KOPT-K1 (cell line): ENCODE data around the gene NXPE2.
"Not testable (repeated sequence)": the region's sequence is repeated elsewhere in the genome, so short reads cannot be mapped to it uniquely, and the experiment has no call there.

ENCODE experiments used
- H3K27ac ChIP-seq: fragments of 200-600 bp; sonication (generic); 2 replicates; pipeline ENCODE4 v1.5.1; 2016; ENCODE audit warnings: antibody characterized with exemption, mild to moderate bottlenecking, low read depth, low read length; ENCODE audit not compliant: poor library complexity, severe bottlenecking
- H3K36me3 ChIP-seq: fragments of 200-600 bp; sonication (generic); 2 replicates; pipeline ENCODE4 v1.5.1; 2017; ENCODE audit warnings: antibody characterized with exemption, mild to moderate bottlenecking, low read length, moderate library complexity; ENCODE audit not compliant: insufficient read depth
- H3K9me3 ChIP-seq: fragments of 200-600 bp; sonication (generic); 2 replicates; pipeline ENCODE4 v1.5.1; 2017; ENCODE audit warnings: antibody characterized with exemption, low read length, mild to moderate bottlenecking; ENCODE audit not compliant: insufficient read depth, poor library complexity, severe bottlenecking

NXPE2 gene

DNA sequence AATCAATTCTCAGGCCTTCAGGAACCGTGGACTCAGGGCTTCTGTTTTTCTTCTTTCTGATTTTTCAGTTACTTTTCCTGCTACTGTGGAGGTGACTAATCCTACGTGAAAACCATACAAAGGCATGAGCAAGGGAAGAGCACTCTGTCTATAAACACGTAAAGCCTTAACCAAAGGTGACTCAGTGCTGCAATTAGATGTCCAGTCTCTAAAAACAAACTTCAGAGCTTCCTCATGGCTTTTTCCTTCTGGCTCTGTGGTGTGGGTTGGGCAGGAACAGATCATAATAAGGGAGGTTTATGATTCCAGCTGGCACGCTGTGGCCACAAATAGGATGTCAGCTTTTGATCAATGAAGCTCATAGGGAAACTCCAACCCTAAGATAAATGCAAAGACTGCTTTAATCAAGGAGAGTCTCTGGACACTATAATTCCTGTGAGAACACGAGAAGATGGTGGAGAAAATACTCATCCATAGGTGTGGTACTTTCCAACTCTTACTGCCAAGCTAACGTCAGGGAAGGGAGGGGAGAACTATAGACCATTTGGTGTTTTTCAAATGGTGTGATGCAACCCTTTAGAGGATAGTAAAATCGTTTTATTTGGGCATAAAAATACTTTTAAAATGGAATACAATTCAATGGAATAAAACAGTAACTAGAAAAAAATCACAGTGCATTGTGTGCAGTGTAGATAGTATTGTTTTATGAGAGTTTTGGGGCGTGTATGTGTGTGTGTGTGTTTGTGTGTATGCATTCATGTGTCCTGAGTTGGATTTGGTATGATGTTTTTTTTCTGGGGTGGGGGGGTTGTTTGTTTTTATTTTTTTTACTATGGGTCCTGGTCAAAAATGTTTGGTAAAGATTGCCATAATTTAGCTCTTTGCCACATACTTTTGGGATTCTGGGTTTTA, at the start of gene NXPE2:
Gene NXPE2 (plus strand): TSS at position 403 of the 912 bp plus-strand sequence. CDS start 49 bp downstream, at position 452.
- H3K9me3 ChIP-seq: peaks cover 11% of the 10 kb centered on the region
- no peak within 1 kb of the TSS for H3K27ac ChIP-seq
- no peaks in the 10 kb centered on the region for H3K36me3 ChIP-seq

DNA sequence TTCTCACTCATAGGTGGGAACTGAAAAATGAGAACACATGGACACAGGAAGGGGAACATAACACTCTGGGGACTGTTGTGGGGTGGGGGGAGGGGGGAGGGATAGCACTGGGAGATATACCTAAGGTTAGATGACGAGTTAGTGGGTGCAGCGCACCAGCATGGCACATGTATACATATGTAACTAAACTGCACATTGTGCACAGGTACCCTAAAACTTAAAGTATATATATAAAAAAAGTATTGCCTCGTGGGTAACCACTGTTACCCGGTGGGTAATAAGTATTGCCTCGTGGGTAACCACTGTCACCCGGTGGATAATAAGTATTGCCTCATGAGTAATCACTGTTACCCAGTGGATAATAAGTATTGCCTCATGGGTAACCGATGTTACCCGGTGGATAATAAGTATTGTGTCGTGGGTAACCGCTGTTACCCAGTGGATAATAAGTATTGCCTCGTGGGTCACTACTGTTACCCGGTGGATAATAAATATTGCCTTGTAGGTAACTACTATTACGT, 46.8 kb upstream of the NXPE2 start:
- H3K36me3 ChIP-seq, H3K9me3 ChIP-seq, H3K27ac ChIP-seq: not testable (repeated sequence)

DNA sequence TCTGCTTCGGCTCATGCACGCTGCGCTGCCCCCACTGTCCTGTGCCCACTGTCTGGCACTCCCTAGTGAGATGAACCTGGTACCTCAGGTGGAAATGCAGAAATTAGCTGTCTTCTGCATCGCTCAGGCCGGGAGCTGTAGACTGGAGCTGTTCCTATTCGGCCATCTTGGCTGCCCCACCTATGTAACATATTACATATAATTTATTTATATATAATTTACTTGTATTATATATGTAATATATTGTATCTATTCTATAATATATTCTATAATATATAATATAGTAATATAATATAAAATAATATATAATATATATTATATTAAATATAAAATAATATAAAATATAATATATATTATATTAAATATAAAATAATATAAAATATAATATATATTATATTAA, 38.9 kb upstream of the NXPE2 start:
- not testable (repeated sequence) for H3K9me3 ChIP-seq

GRCh38 chr11:114650661-114651060, 27.7 kb upstream of the NXPE2 start:
- Histone ChIP-seq H3K27ac (no peak overlapping the region), H3K36me3 (no peaks in the 10 kb centered on the region)

More for the DNA sequence above, 38.9 kb upstream of the NXPE2 start:
- H3K36me3 ChIP-seq, H3K27ac ChIP-seq: not testable (repeated sequence)

DNA sequence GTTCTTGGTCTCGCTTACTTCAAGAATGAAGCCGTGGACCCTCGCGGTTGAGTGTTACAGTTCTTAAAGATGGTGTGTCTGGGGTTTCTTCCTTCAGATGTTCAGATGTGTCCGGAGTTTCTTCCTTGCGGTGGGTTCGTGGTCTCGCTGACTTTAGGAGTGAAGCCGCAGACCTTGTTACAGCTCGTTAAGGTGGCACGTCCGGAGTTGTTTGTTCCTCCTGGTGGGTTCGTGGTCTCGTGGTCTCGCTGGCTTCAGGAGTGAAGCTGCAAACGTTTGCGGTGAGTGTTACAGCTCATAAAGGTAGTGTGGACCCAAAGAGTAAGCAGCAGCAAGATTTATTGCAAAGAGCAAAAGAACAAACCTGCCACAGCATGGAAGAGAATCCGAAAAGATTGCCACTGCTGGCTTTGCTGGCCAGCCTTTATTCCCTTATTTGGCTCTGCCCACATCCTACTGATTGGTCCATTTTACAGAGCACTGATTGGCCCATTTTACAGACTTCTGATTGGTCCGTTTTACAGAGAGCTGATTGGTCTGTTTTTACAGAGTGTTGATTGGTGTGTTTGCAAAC, 27.1 kb upstream of the NXPE2 start:
- Histone ChIP-seq H3K9me3 (no peaks in the 10 kb centered on the region), H3K36me3 (no peaks in the 10 kb centered on the region), H3K27ac (no peak overlapping the region)

More at GRCh38 chr11:114650661-114651060, 27.7 kb upstream of the NXPE2 start:
- no peaks in the 10 kb centered on the region for H3K9me3 ChIP-seq

DNA sequence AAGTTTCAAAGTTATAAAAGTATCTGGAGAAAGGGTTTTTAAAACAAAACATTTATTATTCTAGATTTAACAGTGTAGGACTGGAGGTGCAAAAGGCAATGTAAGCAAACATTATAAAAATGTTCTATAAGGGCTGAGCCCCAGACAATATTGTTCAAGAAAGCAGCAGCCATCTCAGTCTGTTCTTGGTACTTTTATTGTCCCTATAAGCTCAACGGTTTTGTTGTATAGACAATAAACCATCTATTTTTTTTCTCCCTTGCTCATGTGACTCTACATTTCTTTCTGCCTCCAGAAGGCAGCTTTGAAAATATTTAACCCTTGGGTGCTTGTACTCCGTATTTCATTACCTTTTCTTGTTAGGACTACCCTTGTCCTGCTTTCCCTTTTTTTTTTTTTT, 25.2 kb upstream of the NXPE2 start:
- Histone ChIP-seq H3K27ac (no peak overlapping the region), H3K9me3 (no peaks in the 10 kb centered on the region), H3K36me3 (no peaks in the 10 kb centered on the region)

- Histone ChIP-seq H3K27ac (no peak overlapping the region), H3K36me3 (no peaks in the 10 kb centered on the region), H3K9me3 (no peaks in the 10 kb centered on the region)
Measured at GRCh38 chr11:114664641-114665040, 13.7 kb upstream of the NXPE2 start.

DNA sequence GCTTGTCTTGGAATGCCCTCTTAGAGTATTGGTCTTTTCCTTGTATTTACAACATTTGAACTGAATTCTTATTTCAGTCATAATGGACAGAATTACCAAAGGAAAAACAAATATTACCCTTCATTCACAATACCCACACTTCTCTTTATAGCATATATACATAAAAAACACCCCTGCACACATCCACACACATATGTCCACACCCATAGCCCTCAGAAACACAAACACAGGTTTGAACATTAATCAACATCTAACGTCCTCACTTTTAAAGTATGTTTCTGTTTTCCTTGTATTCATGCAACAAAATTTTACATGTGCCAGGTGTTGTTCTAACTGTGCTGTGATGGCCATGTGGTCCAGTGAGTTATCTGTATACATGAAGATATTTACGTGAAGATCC, 11.6 kb upstream of the NXPE2 start:
- H3K27ac ChIP-seq: no peak overlapping the region
- H3K36me3 ChIP-seq: no peaks in the 10 kb centered on the region
- H3K9me3 ChIP-seq: no peaks in the 10 kb centered on the region

DNA sequence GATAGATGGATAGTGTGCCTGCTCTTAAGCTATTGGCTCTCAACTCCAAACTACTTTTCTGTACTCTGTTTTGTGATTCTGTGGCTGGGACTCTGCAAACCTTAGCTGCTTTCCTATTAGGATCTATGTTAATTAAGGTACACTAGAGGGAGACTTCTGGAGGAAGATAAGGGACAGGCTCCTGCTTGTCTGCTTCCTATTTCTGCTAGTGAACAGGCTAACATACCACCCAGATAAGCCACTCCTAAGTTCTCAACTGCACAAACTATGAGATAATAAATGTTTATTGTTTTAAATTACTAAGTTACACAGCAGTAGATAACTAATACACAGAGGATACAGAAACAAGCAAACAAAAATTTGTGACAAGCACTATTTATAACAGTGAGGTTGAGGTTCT, 10.2 kb upstream of the NXPE2 start:
- Histone ChIP-seq H3K9me3 (no peaks in the 10 kb centered on the region), H3K36me3 (no peaks in the 10 kb centered on the region), H3K27ac (no peak overlapping the region)

- Histone ChIP-seq H3K9me3 (no peaks in the 10 kb centered on the region), H3K36me3 (no peaks in the 10 kb centered on the region), H3K27ac (no peak overlapping the region)
Measured at GRCh38 chr11:114673661-114674060, 4.7 kb upstream of the NXPE2 start.

DNA sequence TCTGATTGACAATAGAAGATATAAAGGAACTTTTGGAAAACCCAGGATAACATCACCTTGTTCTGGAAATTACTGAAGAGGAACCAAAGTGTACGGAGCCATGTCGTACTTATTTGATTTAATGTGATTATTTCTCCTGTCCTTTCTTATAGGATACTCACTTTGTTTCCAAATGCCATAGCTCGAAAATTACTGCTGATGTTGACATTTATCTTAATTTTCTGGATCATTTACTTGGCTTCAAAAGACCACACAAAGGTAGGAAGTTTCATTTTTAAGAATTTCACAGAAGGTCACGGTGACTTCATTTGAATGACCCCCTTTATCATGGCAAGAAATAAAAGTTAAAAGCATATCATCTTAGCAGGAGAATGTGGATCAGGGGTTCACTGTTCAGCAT, 1.2 kb downstream of the NXPE2 start:
- Histone ChIP-seq H3K9me3 (peaks cover 15% of the 10 kb centered on the region), H3K27ac (no peak overlapping the region), H3K36me3 (no peaks in the 10 kb centered on the region)

DNA sequence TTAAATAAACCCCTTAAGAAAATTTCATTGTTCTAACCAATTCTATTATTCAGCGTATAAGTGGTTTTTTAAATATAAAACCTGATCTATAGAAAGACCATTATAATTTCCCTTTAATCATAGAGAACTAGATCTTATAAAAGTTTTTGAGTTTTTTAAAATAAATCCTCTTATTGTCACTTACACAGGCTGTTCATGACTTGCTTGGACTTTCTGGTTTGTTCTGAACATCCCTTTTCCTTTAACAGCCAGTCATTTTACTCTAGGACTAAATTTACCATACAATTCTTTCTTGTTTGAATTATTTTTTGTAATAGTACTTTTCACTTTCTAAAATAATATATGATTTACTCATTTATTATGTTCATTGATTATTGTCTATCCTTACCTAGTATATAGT, 4.7 kb downstream of the NXPE2 start:
- H3K27ac ChIP-seq: no peak overlapping the region
- peaks cover 15% of the 10 kb centered on the region for H3K9me3 ChIP-seq
- no peaks in the 10 kb centered on the region for H3K36me3 ChIP-seq

GRCh38 chr11:114684636-114685035, 6.3 kb downstream of the NXPE2 start:
- Histone ChIP-seq H3K27ac (no peak overlapping the region), H3K36me3 (no peaks in the 10 kb centered on the region), H3K9me3 (peaks cover 15% of the 10 kb centered on the region)

DNA sequence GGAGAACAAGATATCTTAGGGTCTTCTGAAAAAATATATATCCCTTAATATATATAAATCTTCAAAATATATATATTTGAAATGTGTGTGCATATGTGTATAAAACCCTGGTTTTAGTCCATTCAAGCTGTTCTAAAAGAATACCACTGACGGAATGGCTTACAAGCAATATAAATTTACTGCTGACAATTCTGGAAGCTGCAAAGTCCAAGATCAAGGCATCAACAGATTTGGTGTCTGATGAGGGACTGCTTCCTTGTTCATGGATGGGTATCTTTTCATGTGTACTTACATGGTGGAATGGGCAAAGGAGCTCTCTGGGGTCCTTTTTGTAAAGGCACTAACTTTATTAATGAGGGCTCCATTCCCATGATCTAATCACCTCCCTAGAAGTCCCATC, 6.8 kb downstream of the NXPE2 start:
- no peaks in the 10 kb centered on the region for H3K36me3 ChIP-seq
- H3K9me3 ChIP-seq: peaks cover 15% of the 10 kb centered on the region
- H3K27ac ChIP-seq: no peak overlapping the region

DNA sequence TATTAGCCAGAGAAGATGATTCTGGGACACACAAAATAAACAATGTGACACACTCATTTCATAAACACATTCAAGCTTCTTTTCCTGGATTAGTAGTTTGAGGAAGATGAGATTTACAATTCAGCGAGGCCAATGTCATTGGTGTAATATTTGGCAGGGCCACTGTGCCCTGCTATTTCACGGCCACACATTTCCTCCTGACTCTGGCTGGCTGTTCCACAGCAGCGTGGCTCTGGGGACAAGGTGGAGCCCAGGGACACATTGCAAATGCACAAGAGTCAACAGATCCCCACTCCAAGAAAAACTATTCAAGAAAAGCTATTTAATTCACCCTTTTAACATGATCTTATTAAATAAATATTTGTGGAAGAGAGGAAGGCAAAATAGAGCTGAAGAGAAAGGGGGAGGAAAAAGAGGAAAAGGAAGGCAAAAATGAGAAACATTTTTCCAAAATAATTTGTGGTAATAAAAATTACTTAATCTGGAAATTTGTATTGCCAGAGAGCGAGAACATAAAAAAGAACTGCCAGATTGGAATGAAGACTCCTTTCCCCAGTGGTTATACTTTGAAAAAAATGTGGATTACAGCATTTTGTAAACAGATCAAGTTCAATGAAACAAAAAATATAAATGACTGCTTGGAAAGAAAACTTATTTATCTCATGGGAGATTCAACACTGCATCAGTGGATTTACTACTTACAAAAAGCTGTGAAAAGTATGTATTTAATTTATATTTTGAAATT, 27.1 kb downstream of the NXPE2 start:
- Histone ChIP-seq H3K27ac (no peak overlapping the region), H3K36me3 (no peaks in the 10 kb centered on the region), H3K9me3 (no peaks in the 10 kb centered on the region)
